ENCODE data around the gene ZNF81.
"Not testable (repeated sequence)": the region's sequence is repeated elsewhere in the genome, so short reads cannot be mapped to it uniquely, and the experiment has no call there.

- TF ChIP-seq CTCF, POLR2AphosphoS5, POLR2A (IDR thresholded peaks at IDR 0.05): not testable (repeated sequence)
These were observed 95.3 kb downstream of the ZNF81 start for GRCh38 chrX:47931970-47932369.

Measured in prostate gland (tissue), 2 donors.